Midbrain (tissue), 1 donor: ENCODE results near the gene ARHGAP23.
"Not testable (repeated sequence)": the region's sequence is repeated elsewhere in the genome, so short reads cannot be mapped to it uniquely, and the experiment has no call there.

ENCODE experiments used
- DNase-seq: peaks from one replicate; lab custom pipeline; 2025; lab: John Stamatoyannopoulos, UW

Gene ARHGAP23

GRCh38 chr17:38461683-38462082 is 33.4 kb downstream of the ARHGAP23 start:
- no peak for DNase-seq

- DNase-seq, result no peak
Observed at GRCh38 chr17:38463451-38463858, 35.2 kb downstream of the ARHGAP23 start.

GRCh38 chr17:38464251-38464722 is 36.0 kb downstream of the ARHGAP23 start:
- DNase-seq, result peak; percentile 69

- peak; percentile 91 for DNase-seq
Observed at GRCh38 chr17:38464723-38465390, 36.6 kb downstream of the ARHGAP23 start.

- DNase-seq, result no peak
Observed at GRCh38 chr17:38465391-38466345, 37.4 kb downstream of the ARHGAP23 start.

- DNase-seq, result no peak
Observed at GRCh38 chr17:38466346-38467315, 38.4 kb downstream of the ARHGAP23 start.

GRCh38 chr17:38467491-38467890 is 39.2 kb downstream of the ARHGAP23 start:
- no peak for DNase-seq

GRCh38 chr17:38469875-38470274 is 41.6 kb downstream of the ARHGAP23 start:
- DNase-seq, result peak; percentile 18

- DNase-seq, result not testable (repeated sequence)
Observed at GRCh38 chr17:38471253-38471652, 43.0 kb downstream of the ARHGAP23 start.

- not testable (repeated sequence) for DNase-seq
Observed at GRCh38 chr17:38474666-38475065, 46.4 kb downstream of the ARHGAP23 start.

GRCh38 chr17:38476549-38476948 is 48.3 kb downstream of the ARHGAP23 start:
- DNase-seq, result no peak

GRCh38 chr17:38477417-38477816 is 49.2 kb downstream of the ARHGAP23 start:
- DNase-seq, result not testable (repeated sequence)

GRCh38 chr17:38477951-38478350 is 49.7 kb downstream of the ARHGAP23 start:
- DNase-seq, result not testable (repeated sequence)

GRCh38 chr17:38478667-38479066 is 50.4 kb downstream of the ARHGAP23 start:
- DNase-seq, result not testable (repeated sequence)

- peak; percentile 71 for DNase-seq
Observed at GRCh38 chr17:38482039-38482699, 53.9 kb downstream of the ARHGAP23 start.

- DNase-seq, result not testable (repeated sequence)
Observed at GRCh38 chr17:38482700-38483043, 54.4 kb downstream of the ARHGAP23 start.

- DNase-seq, result peak; percentile 89
Observed at GRCh38 chr17:38484242-38485145, 56.2 kb downstream of the ARHGAP23 start.

- no peak for DNase-seq
Observed at GRCh38 chr17:38485146-38485468, 56.8 kb downstream of the ARHGAP23 start.

GRCh38 chr17:38485681-38486298 is 57.5 kb downstream of the ARHGAP23 start:
- DNase-seq, result peak; percentile 13

- DNase-seq, result not testable (repeated sequence)
Observed at GRCh38 chr17:38489774-38490173, 61.5 kb downstream of the ARHGAP23 start.
